M059J (cell line): Measurements from ENCODE around the gene LINGO4. TPM values are rescaled to one million over a fixed set of nuclear protein-coding genes. Genes with fewer than 3 reads are reported as not detected.

Source experiments
- DNase-seq: peaks from one replicate; pipeline ENCODE4 v3.0.0-alpha.2; 2012; ENCODE audit warnings: low read depth
- total RNA-seq: library from RNA; depleted of rRNA; stranded (reverse); fragments of >200 nt; shearing (Covaris generic); gene quantifications from 2 replicates; pipeline ENCODE4 v1.2.3, GENCODE V29; 2014; rRNA removed

Gene LINGO4
- total RNA-seq = not detected in 2 replicates

GRCh38 chr1:151805066-151805820 is at the start of gene LINGO4:
Gene LINGO4 (minus strand): TSS chr1:151805419. CDS start chr1:151802704, 2,715 bp downstream.
- DNase-seq = no peak

- no peak for DNase-seq
These were observed 49.4 kb upstream of the LINGO4 start for GRCh38 chr1:151854658-151855057.

GRCh38 chr1:151853411-151853943 is 48.3 kb upstream of the LINGO4 start, which contains the start of gene THEM5:
Gene THEM5 (minus strand): TSS chr1:151853712. CDS start chr1:151853565, 147 bp downstream.
- no peak for DNase-seq

GRCh38 chr1:151852733-151853132 is 47.5 kb upstream of the LINGO4 start:
- no peak for DNase-seq

GRCh38 chr1:151851886-151852285 is 46.7 kb upstream of the LINGO4 start:
- DNase-seq = no peak

GRCh38 chr1:151849871-151850270 is 44.7 kb upstream of the LINGO4 start:
- no peak for DNase-seq

GRCh38 chr1:151849126-151849525 is 43.9 kb upstream of the LINGO4 start:
- DNase-seq = no peak

- DNase-seq = no peak
These were observed 42.8 kb upstream of the LINGO4 start for GRCh38 chr1:151847867-151848596.

GRCh38 chr1:151846686-151847237 is 41.5 kb upstream of the LINGO4 start:
- no peak for DNase-seq

- peak; percentile 89 for DNase-seq
These were observed 40.9 kb upstream of the LINGO4 start for GRCh38 chr1:151846062-151846568.

GRCh38 chr1:151843398-151843797 is 38.2 kb upstream of the LINGO4 start:
- no peak for DNase-seq

- DNase-seq = peak; percentile 92
These were observed 35.9 kb upstream of the LINGO4 start for GRCh38 chr1:151841141-151841540.

GRCh38 chr1:151840421-151840820 is 35.2 kb upstream of the LINGO4 start:
- DNase-seq = no peak

GRCh38 chr1:151839457-151840403 is 34.5 kb upstream of the LINGO4 start, which contains the start of gene C2CD4D:
Gene C2CD4D (minus strand): TSS chr1:151839820. CDS start chr1:151838989, 831 bp downstream.
- DNase-seq = no peak

GRCh38 chr1:151839082-151839412 is 33.8 kb upstream of the LINGO4 start:
- DNase-seq = no peak

- no peak for DNase-seq
These were observed 33.2 kb upstream of the LINGO4 start for GRCh38 chr1:151838222-151839081.

- no peak for DNase-seq
These were observed 32.6 kb upstream of the LINGO4 start for GRCh38 chr1:151837884-151838221.

- no peak for DNase-seq
These were observed 32.0 kb upstream of the LINGO4 start for GRCh38 chr1:151837197-151837596.

GRCh38 chr1:151835596-151835995 is 30.4 kb upstream of the LINGO4 start:
- DNase-seq = no peak

- DNase-seq = no peak
These were observed 29.0 kb upstream of the LINGO4 start for GRCh38 chr1:151834239-151834638.
